HCT116 (cell line): Measurements from ENCODE around the gene PCSK6.

Source experiments
- MAX ChIP-seq: IDR thresholded peaks from 2 replicates; pipeline ENCODE4 v1.6.1; 2012
- TF ChIP-seq, protein P1 (sequence below), 3 experiments: fragments of 200-600 bp in 1 of 3; sonication (generic) in 1 of 3; IDR thresholded peaks in 2 of 3; conservative IDR thresholded peaks in 1 of 3; 2 replicates each; pipeline ENCODE4 v1.5.1; 2012 to 2017; ENCODE audit warnings: low read depth in 2 of 3, low read length in 2 of 3, antibody characterized with exemption in 1 of 3, borderline replicate concordance in 1 of 3, control low read depth in 1 of 3, mild to moderate bottlenecking in 1 of 3, mixed read lengths in 1 of 3, mixed run types in 1 of 3, moderate library complexity in 1 of 3; ENCODE audit not compliant: insufficient read depth in 1 of 3

DNA sequence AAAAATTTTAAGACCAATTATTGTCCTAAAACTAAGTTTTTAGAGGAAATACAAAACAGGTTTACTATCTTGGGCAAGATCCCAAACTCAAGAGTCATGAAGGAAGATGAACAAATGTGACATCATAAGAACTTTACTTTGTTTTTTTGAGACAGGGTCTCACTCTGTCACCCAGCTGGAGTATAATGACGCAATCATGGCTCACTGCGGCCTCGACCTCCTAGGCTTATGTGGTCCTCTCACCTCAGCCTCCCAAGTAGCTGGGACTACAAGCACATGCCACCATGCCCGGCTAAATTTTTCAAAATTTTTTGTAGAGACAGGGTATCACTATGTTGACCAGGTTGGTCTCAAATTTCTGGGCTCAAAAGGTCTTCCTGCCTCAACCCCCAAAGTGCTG is 69.3 kb downstream of the PCSK6 start:
- TF ChIP-seq, protein P1, sequence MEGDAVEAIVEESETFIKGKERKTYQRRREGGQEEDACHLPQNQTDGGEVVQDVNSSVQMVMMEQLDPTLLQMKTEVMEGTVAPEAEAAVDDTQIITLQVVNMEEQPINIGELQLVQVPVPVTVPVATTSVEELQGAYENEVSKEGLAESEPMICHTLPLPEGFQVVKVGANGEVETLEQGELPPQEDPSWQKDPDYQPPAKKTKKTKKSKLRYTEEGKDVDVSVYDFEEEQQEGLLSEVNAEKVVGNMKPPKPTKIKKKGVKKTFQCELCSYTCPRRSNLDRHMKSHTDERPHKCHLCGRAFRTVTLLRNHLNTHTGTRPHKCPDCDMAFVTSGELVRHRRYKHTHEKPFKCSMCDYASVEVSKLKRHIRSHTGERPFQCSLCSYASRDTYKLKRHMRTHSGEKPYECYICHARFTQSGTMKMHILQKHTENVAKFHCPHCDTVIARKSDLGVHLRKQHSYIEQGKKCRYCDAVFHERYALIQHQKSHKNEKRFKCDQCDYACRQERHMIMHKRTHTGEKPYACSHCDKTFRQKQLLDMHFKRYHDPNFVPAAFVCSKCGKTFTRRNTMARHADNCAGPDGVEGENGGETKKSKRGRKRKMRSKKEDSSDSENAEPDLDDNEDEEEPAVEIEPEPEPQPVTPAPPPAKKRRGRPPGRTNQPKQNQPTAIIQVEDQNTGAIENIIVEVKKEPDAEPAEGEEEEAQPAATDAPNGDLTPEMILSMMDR (IDR thresholded peaks at IDR 0.05 in 2 of 3, conservative IDR thresholded peaks at IDR 0.05 in 1 of 3; ENCODE audit: borderline replicate concordance in 1 of 3, insufficient read depth in 1 of 3, low read depth in 2 of 3, low read length in 2 of 3) = no peak
- TF ChIP-seq MAX = no peak
